ENCODE results near the gene SAMD4B.

Gene SAMD4B

GRCh38 chr19:39430675-39431593 lies 88.7 kb downstream of the SAMD4B start:
- no peak overlapping the region for H3K4me3 ChIP-seq (ENCODE audit: control insufficient read depth, low read depth, low read length)
- peak; percentile 98 for DNase-seq (ENCODE audit: low read depth)
- no peak for TF ChIP-seq CTCF (conservative IDR thresholded peaks at IDR 0.05; ENCODE audit: control insufficient read depth, insufficient read depth, low read depth, low read length)

- TF ChIP-seq CTCF (conservative IDR thresholded peaks at IDR 0.05; ENCODE audit: control insufficient read depth, insufficient read depth, low read depth, low read length), result no peak
- DNase-seq (ENCODE audit: low read depth), result no peak
- H3K4me3 ChIP-seq (ENCODE audit: control insufficient read depth, low read depth, low read length), result no peak overlapping the region
Measured at GRCh38 chr19:39432677-39433025, 90.4 kb downstream of the SAMD4B start.

- no peak for DNase-seq (ENCODE audit: low read depth)
- no peak for TF ChIP-seq CTCF (conservative IDR thresholded peaks at IDR 0.05; ENCODE audit: control insufficient read depth, insufficient read depth, low read depth, low read length)
- H3K4me3 ChIP-seq (ENCODE audit: control insufficient read depth, low read depth, low read length), result no peak overlapping the region
Measured at GRCh38 chr19:39433480-39434079, 91.4 kb downstream of the SAMD4B start.

GRCh38 chr19:39434123-39435076 lies 92.2 kb downstream of the SAMD4B start:
- H3K4me3 ChIP-seq (ENCODE audit: control insufficient read depth, low read depth, low read length), result peak overlapping the region; percentile 99
- DNase-seq (ENCODE audit: low read depth), result peak; percentile 28
- TF ChIP-seq CTCF (conservative IDR thresholded peaks at IDR 0.05; ENCODE audit: control insufficient read depth, insufficient read depth, low read depth, low read length), result no peak
